Esophagus muscularis mucosa (tissue), 4 donors: ENCODE measurements around the gene ZSCAN20. TPM values are rescaled to one million over a fixed set of nuclear protein-coding genes. Genes with fewer than 3 reads are reported as not detected.
A peak's percentile ranks its signal among the peaks of the same experiment; 100 is the strongest.

Experiments used
- DNase-seq: peaks from one replicate; pipeline ENCODE4 v3.0.0-alpha.2; 2017; ENCODE audit errors: extremely low spot score
- H3K27ac ChIP-seq, 4 donors: fragments of 200-600 bp; sonication (generic); replicated peaks in 1 of 4; 1 replicate in 3 of 4; 2 replicates in 1 of 4; pipeline ENCODE4 v1.5.1; 2016 to 2019; ENCODE audit warnings: mild to moderate bottlenecking in 1 of 4
- H3K27me3 ChIP-seq, 4 donors: fragments of 200-600 bp; sonication (generic); one replicate each; pipeline versions ENCODE4 v1.5.1 to v1.6.0; 2016 to 2019
- H3K36me3 ChIP-seq, 4 donors: fragments of 200-600 bp; sonication (generic); one replicate each; pipeline ENCODE4 v1.5.1; 2016 to 2019
- H3K4me1 ChIP-seq, 4 donors: fragments of 200-600 bp; sonication (generic); one replicate each; pipeline ENCODE4 v1.5.1; 2016 to 2019
- H3K4me3 ChIP-seq, 4 donors: fragments of 200-600 bp; sonication (generic); 1 replicate in 2 of 4; 2 replicates in 2 of 4; pipeline ENCODE4 v1.5.1; 2016 to 2019; ENCODE audit warnings: mild to moderate bottlenecking in 4 of 4, moderate library complexity in 1 of 4
- H3K9me3 ChIP-seq, 4 donors: fragments of 200-600 bp; sonication (generic); 1 replicate in 3 of 4; 2 replicates in 1 of 4; pipeline ENCODE4 v1.5.1; 2016 to 2019
- CTCF ChIP-seq, 3 experiments: fragments of 200-600 bp in 2 of 3; fragments of 450-650 bp in 1 of 3; sonication (generic) in 2 of 3; IDR thresholded peaks; one replicate each; pipeline ENCODE4 v1.5.1; 2017 to 2019; ENCODE audit warnings: antibody characterized with exemption in 3 of 3, mild to moderate bottlenecking in 2 of 3, moderate library complexity in 1 of 3
- EP300 ChIP-seq: sonication (generic); formaldehyde crosslinking; IDR thresholded peaks from one replicate; pipeline ENCODE4 v1.6.1; 2017; ENCODE audit warnings: antibody characterized with exemption
- POLR2A ChIP-seq: fragments of 450-650 bp; IDR thresholded peaks from one replicate; pipeline ENCODE4 v1.6.1; 2017; ENCODE audit warnings: antibody characterized with exemption, moderate library complexity, mild to moderate bottlenecking, low read depth
- POLR2AphosphoS5 ChIP-seq, 2 donors: sonication (generic); formaldehyde crosslinking; IDR thresholded peaks; one replicate each; pipeline ENCODE4 v1.6.1; 2017; ENCODE audit warnings: antibody characterized with exemption in 2 of 2
- WGBS: methylation state at CpG from one replicate; pipeline ENCODE4 v1.1.5; 2018; 5-methylcytosine and 5-hydroxymethylcytosine counted together
- intact Hi-C: fragments of 100-400 bp; cut with DNase I; formaldehyde crosslinking; loops from one replicate; pipeline ENCODE4 v1.15.1; 2023
- total RNA-seq, 4 donors: library from RNA; depleted of rRNA; stranded (reverse); fragments of >200 nt; gene quantifications; one replicate each; pipeline versions ENCODE4 v1.1.0 to v1.2.1, GENCODE V29; 2016

ZSCAN20 gene
- total RNA-seq, 4 donors from 2014 or later = 6.6 to 8.2 (median 7.7) TPM

GRCh38 chr1:33442141-33442540, 30.3 kb upstream of the ZSCAN20 start:
- no peak overlapping the region for H3K4me3 ChIP-seq
- H3K27ac ChIP-seq = no peak overlapping the region
- intact Hi-C loops = no loop called here
- no peaks in the 10 kb centered on the region for H3K9me3 ChIP-seq
- peaks cover 5 to 14% (median 7%) of the 10 kb centered on the region in 4 donors for H3K4me1 ChIP-seq
- DNase-seq = no peak
- H3K27me3 ChIP-seq = no peaks in the 10 kb centered on the region
- TF ChIP-seq EP300 (no peak), POLR2AphosphoS5 (IDR thresholded peaks at IDR 0.05) (no peak), POLR2A (no peak), CTCF (IDR thresholded peaks at IDR 0.05) (no peak)
- H3K36me3 ChIP-seq = no peaks in the 10 kb centered on the region
- WGBS = 88% methylated on average over 1 of the region's 1 CpG

- Histone ChIP-seq H3K9me3 (no peaks in the 10 kb centered on the region), H3K27me3 (no peaks in the 10 kb centered on the region), H3K27ac (peak overlapping the region in 1 of 4 donors; percentile 26), H3K4me1 (peaks cover 5 to 14% (median 7%) of the 10 kb centered on the region in 4 donors), H3K36me3 (no peaks in the 10 kb centered on the region), H3K4me3 (no peak overlapping the region)
- 66% methylated on average over 4 of the region's 4 CpGs for WGBS
- intact Hi-C loops = no loop called here
- no peak for DNase-seq
- TF ChIP-seq EP300 = no peak
- no peak for TF ChIP-seq POLR2A
- TF ChIP-seq POLR2AphosphoS5 (IDR thresholded peaks at IDR 0.05) = no peak
- no peak for TF ChIP-seq CTCF (IDR thresholded peaks at IDR 0.05)
These were observed 29.3 kb upstream of the ZSCAN20 start for GRCh38 chr1:33443080-33443704.

GRCh38 chr1:33443705-33444180, 28.7 kb upstream of the ZSCAN20 start:
- DNase-seq = no peak
- Histone ChIP-seq H3K27me3 (no peaks in the 10 kb centered on the region), H3K36me3 (no peaks in the 10 kb centered on the region), H3K4me1 (peaks cover 5 to 14% (median 7%) of the 10 kb centered on the region in 4 donors), H3K27ac (peak overlapping the region in 1 of 4 donors; percentile 26), H3K9me3 (no peaks in the 10 kb centered on the region), H3K4me3 (no peak overlapping the region)
- intact Hi-C loops = no loop called here
- WGBS = 40% methylated on average over 3 of the region's 6 CpGs
- TF ChIP-seq POLR2A (no peak), EP300 (no peak), POLR2AphosphoS5 (IDR thresholded peaks at IDR 0.05) (no peak), CTCF (IDR thresholded peaks at IDR 0.05) (no peak)

GRCh38 chr1:33445108-33445507, 27.3 kb upstream of the ZSCAN20 start:
- no peaks in the 10 kb centered on the region for H3K36me3 ChIP-seq
- H3K27me3 ChIP-seq = no peaks in the 10 kb centered on the region
- TF ChIP-seq EP300 (no peak), POLR2A (no peak), CTCF (IDR thresholded peaks at IDR 0.05) (no peak), POLR2AphosphoS5 (IDR thresholded peaks at IDR 0.05) (no peak)
- no peak overlapping the region for H3K4me3 ChIP-seq
- intact Hi-C loops = no loop called here
- 79% methylated on average over 6 of the region's 6 CpGs for WGBS
- H3K4me1 ChIP-seq = peaks cover 5 to 14% (median 7%) of the 10 kb centered on the region in 4 donors
- DNase-seq = no peak
- no peak overlapping the region for H3K27ac ChIP-seq
- H3K9me3 ChIP-seq = no peaks in the 10 kb centered on the region
